Measurements from ENCODE around the gene YTHDC1.

Gene YTHDC1

GRCh38 chr4:68361146-68361589 lies 11.3 kb upstream of the YTHDC1 start:
- H3K27ac ChIP-seq (replicated peaks): no peak overlapping the region
- TF ChIP-seq CTCF (IDR thresholded peaks at IDR 0.05; ENCODE audit: insufficient read depth, low read length) (no peak), REST (IDR thresholded peaks at IDR 0.05; ENCODE audit: insufficient replicate concordance, low read depth) (no peak), POLR2AphosphoS5 (IDR thresholded peaks at IDR 0.05; ENCODE audit: low read depth) (no peak), SPI1 (IDR thresholded peaks at IDR 0.05; ENCODE audit: borderline replicate concordance, low read depth) (no peak), GABPA (IDR thresholded peaks at IDR 0.05; ENCODE audit: low read depth) (no peak)
- no peak for DNase-seq (ENCODE audit: low read depth in 1 of 2, low spot score in 1 of 2)

GRCh38 chr4:68360231-68360968 lies 10.5 kb upstream of the YTHDC1 start:
- no peaks in the 10 kb centered on the region for H3K27me3 ChIP-seq (ENCODE audit: insufficient read depth, poor library complexity, severe bottlenecking)
- no peak for DNase-seq (ENCODE audit: low read depth in 1 of 2, low spot score in 1 of 2)
- H3K27ac ChIP-seq (replicated peaks): no peak overlapping the region
- no peak for TF ChIP-seq CTCF (IDR thresholded peaks at IDR 0.05; ENCODE audit: insufficient read depth, low read length)
- TF ChIP-seq POLR2AphosphoS5 (IDR thresholded peaks at IDR 0.05; ENCODE audit: low read depth): no peak
- TF ChIP-seq SPI1 (IDR thresholded peaks at IDR 0.05; ENCODE audit: borderline replicate concordance, low read depth): no peak
- TF ChIP-seq GABPA (IDR thresholded peaks at IDR 0.05; ENCODE audit: low read depth): no peak
- no peak for TF ChIP-seq REST (IDR thresholded peaks at IDR 0.05; ENCODE audit: insufficient replicate concordance, low read depth)
- no peak overlapping the region for H3K4me3 ChIP-seq (replicated peaks; ENCODE audit: insufficient read depth, low read length)

More at GRCh38 chr4:68361146-68361589, 11.3 kb upstream of the YTHDC1 start:
- H3K27me3 ChIP-seq (ENCODE audit: insufficient read depth, poor library complexity, severe bottlenecking): no peaks in the 10 kb centered on the region
- H3K4me3 ChIP-seq (replicated peaks; ENCODE audit: insufficient read depth, low read length): no peak overlapping the region

GRCh38 chr4:68359508-68359907 lies 9.6 kb upstream of the YTHDC1 start:
- Histone ChIP-seq H3K4me3 (replicated peaks; ENCODE audit: insufficient read depth, low read length) (no peak overlapping the region), H3K27me3 (ENCODE audit: insufficient read depth, poor library complexity, severe bottlenecking) (no peaks in the 10 kb centered on the region)
- TF ChIP-seq REST (IDR thresholded peaks at IDR 0.05; ENCODE audit: insufficient replicate concordance, low read depth) (no peak), CTCF (IDR thresholded peaks at IDR 0.05; ENCODE audit: insufficient read depth, low read length) (no peak), GABPA (IDR thresholded peaks at IDR 0.05; ENCODE audit: low read depth) (no peak), POLR2AphosphoS5 (IDR thresholded peaks at IDR 0.05; ENCODE audit: low read depth) (no peak), SPI1 (IDR thresholded peaks at IDR 0.05; ENCODE audit: borderline replicate concordance, low read depth) (no peak)

More at GRCh38 chr4:68359508-68359907, 9.6 kb upstream of the YTHDC1 start:
- DNase-seq (ENCODE audit: low read depth in 1 of 2, low spot score in 1 of 2): no peak
- H3K27ac ChIP-seq (replicated peaks): no peak overlapping the region
